HepG2 (cell line): Measurements from ENCODE around the gene PKP3.

ENCODE experiments used
- KLF9 ChIP-seq: IDR thresholded peaks from 2 replicates; pipeline ENCODE4 v1.6.1; 2016; ENCODE audit warnings: low read depth
- POLR2AphosphoS5 ChIP-seq: IDR thresholded peaks from 2 replicates; pipeline ENCODE4 v1.6.1; 2012; ENCODE audit warnings: low read depth, low read length
- SIN3A ChIP-seq: IDR thresholded peaks from 2 replicates; pipeline ENCODE4 v1.6.1; 2011; ENCODE audit warnings: low read depth, mild to moderate bottlenecking, control low read depth, low read length, borderline replicate concordance
- SMC3 ChIP-seq: IDR thresholded peaks from 2 replicates; pipeline ENCODE4 v1.6.1; 2011; ENCODE audit warnings: low read length, improper control_type of control experiment
- SP2 ChIP-seq: sonication (generic); formaldehyde crosslinking; IDR thresholded peaks from 2 replicates; pipeline ENCODE4 v1.5.1; 2020; ENCODE audit warnings: mild to moderate bottlenecking, missing genetic modification reagents
- XRCC5 ChIP-seq: fragments of 200-400 bp; formaldehyde crosslinking; optimal IDR thresholded peaks from 2 replicates; pipeline ENCODE3; 2017; ENCODE audit warnings: mild to moderate bottlenecking, low read length
- ZNF10 ChIP-seq: sonication (generic); formaldehyde crosslinking; IDR thresholded peaks from 2 replicates; pipeline ENCODE4 v1.4.0; 2020; ENCODE audit warnings: mild to moderate bottlenecking, low read depth, missing genetic modification reagents, borderline replicate concordance
- ZNF224 ChIP-seq: sonication (generic); formaldehyde crosslinking; IDR thresholded peaks from 2 replicates; pipeline ENCODE4 v1.5.0; 2020; ENCODE audit warnings: mild to moderate bottlenecking, missing genetic modification reagents
- TF ChIP-seq, protein P1 (sequence below): sonication (generic); formaldehyde crosslinking; IDR thresholded peaks from 2 replicates; pipeline ENCODE4 v1.5.0; 2020; ENCODE audit warnings: mild to moderate bottlenecking, missing genetic modification reagents, moderate library complexity
- TF ChIP-seq, protein P2 (sequence below): sonication (generic); formaldehyde crosslinking; IDR thresholded peaks from 2 replicates; pipeline ENCODE4 v1.4.0; 2020; ENCODE audit warnings: missing genetic modification reagents, borderline replicate concordance

DNA sequence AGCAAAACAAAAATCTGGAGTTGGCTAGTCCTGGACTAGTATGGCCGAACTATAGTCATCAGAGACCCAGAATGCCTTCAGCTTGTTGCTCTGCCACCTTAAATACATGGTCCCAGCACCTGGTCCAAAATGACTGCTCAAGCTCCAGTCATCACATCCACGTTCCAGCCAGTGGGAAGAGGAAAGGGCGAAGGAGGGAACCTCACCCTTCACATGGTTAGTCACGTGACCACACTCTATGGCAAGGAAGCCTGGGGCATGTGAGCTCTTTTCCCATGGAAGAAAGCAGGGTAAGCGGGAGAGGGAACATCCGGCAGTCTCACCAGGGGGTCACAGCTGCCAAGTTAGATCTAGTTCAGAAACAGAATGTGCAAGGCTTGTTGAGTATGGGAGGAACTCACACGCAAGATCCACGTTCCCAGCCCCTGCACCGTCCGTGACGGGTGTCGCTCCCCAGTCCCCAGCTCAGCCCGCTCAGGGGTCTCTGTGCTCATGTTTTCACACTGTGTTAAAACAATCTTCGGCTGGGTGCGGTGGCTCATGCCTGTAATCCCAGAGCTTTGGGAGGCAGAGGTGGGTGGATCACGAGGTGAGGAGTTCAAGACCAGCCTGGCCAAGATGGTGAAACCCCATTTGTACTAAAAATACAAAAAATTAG lies 49.7 kb downstream of the PKP3 start:
- TF ChIP-seq KLF9 (CRISPR knock-in tag) (no peak), SP2 (CRISPR knock-in tag) (no peak), SIN3A (no peak), ZNF10 (CRISPR knock-in tag) (no peak), ZNF224 (CRISPR knock-in tag) (no peak), POLR2AphosphoS5 (no peak), XRCC5 (no peak), SMC3 (no peak)
- TF ChIP-seq, protein P1, sequence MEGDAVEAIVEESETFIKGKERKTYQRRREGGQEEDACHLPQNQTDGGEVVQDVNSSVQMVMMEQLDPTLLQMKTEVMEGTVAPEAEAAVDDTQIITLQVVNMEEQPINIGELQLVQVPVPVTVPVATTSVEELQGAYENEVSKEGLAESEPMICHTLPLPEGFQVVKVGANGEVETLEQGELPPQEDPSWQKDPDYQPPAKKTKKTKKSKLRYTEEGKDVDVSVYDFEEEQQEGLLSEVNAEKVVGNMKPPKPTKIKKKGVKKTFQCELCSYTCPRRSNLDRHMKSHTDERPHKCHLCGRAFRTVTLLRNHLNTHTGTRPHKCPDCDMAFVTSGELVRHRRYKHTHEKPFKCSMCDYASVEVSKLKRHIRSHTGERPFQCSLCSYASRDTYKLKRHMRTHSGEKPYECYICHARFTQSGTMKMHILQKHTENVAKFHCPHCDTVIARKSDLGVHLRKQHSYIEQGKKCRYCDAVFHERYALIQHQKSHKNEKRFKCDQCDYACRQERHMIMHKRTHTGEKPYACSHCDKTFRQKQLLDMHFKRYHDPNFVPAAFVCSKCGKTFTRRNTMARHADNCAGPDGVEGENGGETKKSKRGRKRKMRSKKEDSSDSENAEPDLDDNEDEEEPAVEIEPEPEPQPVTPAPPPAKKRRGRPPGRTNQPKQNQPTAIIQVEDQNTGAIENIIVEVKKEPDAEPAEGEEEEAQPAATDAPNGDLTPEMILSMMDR (CRISPR knock-in tag) = no peak
- TF ChIP-seq, protein P2, sequence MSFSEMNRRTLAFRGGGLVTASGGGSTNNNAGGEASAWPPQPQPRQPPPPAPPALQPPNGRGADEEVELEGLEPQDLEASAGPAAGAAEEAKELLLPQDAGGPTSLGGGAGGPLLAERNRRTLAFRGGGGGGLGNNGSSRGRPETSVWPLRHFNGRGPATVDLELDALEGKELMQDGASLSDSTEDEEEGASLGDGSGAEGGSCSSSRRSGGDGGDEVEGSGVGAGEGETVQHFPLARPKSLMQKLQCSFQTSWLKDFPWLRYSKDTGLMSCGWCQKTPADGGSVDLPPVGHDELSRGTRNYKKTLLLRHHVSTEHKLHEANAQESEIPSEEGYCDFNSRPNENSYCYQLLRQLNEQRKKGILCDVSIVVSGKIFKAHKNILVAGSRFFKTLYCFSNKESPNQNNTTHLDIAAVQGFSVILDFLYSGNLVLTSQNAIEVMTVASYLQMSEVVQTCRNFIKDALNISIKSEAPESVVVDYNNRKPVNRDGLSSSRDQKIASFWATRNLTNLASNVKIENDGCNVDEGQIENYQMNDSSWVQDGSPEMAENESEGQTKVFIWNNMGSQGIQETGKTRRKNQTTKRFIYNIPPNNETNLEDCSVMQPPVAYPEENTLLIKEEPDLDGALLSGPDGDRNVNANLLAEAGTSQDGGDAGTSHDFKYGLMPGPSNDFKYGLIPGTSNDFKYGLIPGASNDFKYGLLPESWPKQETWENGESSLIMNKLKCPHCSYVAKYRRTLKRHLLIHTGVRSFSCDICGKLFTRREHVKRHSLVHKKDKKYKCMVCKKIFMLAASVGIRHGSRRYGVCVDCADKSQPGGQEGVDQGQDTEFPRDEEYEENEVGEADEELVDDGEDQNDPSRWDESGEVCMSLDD = no peak
